Measurements from ENCODE around the gene MAGI2. TPM values are rescaled to one million over a fixed set of nuclear protein-coding genes. Genes with fewer than 3 reads are reported as not detected.
A peak's percentile ranks its signal among the peaks of the same experiment; 100 is the strongest.

MAGI2 gene
- total RNA-seq, 1 donor from 2014 or later = 64.2 TPM

DNA sequence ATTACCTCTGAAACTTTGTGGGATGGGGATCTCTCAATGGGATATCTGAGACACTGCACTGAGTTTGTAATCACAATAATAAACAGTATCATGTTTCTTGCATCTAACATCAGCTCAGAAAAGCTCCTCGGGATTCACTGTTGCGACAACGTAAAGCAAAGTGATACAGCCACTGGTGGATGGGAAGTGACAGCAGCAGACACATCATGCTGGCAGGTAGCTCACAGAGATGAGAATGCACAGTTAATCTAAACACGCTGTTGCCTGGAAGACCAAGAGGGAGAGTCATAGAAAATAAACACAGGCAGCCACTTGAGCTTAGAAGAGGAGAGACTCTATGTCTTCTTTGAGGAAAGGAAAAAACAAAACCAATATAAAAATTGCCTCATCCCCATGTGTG lies 513.8 kb downstream of the MAGI2 start:
- DNase-seq = no peak
- no peaks in the 10 kb centered on the region for H3K36me3 Mint-ChIP-seq (ENCODE audit: unreplicated experiment)
- H3K27ac Mint-ChIP-seq (ENCODE audit: unreplicated experiment) = no peak overlapping the region
- no peaks in the 10 kb centered on the region for H3K4me1 Mint-ChIP-seq (ENCODE audit: low read depth, unreplicated experiment)
- H3K27me3 Mint-ChIP-seq (ENCODE audit: unreplicated experiment) = peaks cover 2% of the 10 kb centered on the region
- no peak overlapping the region for H3K4me3 Mint-ChIP-seq (ENCODE audit: unreplicated experiment)
- peaks cover 2% of the 10 kb centered on the region for H3K9me3 Mint-ChIP-seq (ENCODE audit: unreplicated experiment)
- TF ChIP-seq, protein P1, sequence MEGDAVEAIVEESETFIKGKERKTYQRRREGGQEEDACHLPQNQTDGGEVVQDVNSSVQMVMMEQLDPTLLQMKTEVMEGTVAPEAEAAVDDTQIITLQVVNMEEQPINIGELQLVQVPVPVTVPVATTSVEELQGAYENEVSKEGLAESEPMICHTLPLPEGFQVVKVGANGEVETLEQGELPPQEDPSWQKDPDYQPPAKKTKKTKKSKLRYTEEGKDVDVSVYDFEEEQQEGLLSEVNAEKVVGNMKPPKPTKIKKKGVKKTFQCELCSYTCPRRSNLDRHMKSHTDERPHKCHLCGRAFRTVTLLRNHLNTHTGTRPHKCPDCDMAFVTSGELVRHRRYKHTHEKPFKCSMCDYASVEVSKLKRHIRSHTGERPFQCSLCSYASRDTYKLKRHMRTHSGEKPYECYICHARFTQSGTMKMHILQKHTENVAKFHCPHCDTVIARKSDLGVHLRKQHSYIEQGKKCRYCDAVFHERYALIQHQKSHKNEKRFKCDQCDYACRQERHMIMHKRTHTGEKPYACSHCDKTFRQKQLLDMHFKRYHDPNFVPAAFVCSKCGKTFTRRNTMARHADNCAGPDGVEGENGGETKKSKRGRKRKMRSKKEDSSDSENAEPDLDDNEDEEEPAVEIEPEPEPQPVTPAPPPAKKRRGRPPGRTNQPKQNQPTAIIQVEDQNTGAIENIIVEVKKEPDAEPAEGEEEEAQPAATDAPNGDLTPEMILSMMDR (IDR thresholded peaks at IDR 0.05; ENCODE audit: partially characterized antibody, unreplicated experiment) = no peak

DNA sequence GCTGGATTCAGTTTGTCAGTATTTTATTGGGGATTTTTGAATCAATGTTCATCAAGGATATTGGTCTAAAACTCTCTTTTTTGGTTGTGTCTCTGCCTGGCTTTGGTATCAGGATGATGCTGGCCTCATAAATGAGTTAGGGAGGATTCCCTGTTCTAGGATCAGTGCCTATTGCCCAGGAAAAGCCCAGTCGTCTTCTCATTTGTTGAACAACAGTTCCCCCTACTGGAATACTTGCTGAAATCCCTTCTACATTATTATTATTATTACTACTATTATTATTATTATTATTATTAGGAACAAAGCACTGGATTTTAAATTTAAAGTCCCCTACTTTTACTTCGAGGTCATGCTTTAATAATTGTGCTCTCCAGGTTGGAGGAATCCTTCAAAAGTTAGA lies 528.9 kb downstream of the MAGI2 start:
- Mint-ChIP-seq H3K4me1 (ENCODE audit: low read depth, unreplicated experiment) (no peaks in the 10 kb centered on the region), H3K36me3 (ENCODE audit: unreplicated experiment) (no peaks in the 10 kb centered on the region), H3K27me3 (ENCODE audit: unreplicated experiment) (peaks cover 2% of the 10 kb centered on the region), H3K27ac (ENCODE audit: unreplicated experiment) (peak overlapping the region; percentile 38), H3K4me3 (ENCODE audit: unreplicated experiment) (no peak overlapping the region), H3K9me3 (ENCODE audit: unreplicated experiment) (no peaks in the 10 kb centered on the region)
- TF ChIP-seq, protein P1 (IDR thresholded peaks at IDR 0.05; ENCODE audit: partially characterized antibody, unreplicated experiment) = peak; percentile 57
- DNase-seq = no peak

DNA sequence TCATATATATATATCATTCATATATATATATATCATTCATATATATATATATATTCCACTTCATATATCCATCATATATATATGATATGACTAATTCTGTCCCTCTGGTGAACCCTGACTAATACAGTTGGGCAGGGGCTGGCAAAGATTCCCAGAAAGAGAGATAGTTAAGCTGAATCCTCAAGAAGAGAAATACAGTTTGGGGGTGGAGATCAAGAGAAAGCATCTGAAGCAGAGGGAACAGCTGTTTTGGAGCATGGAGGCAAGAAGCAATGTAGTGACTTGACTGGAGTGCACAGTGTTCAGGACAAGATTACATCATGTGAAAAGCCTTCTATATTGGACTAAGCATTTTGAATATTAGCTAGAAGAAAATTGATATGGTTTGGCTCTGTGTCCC lies 540.7 kb downstream of the MAGI2 start:
- TF ChIP-seq, protein P1 (IDR thresholded peaks at IDR 0.05; ENCODE audit: partially characterized antibody, unreplicated experiment) = no peak
- no peak overlapping the region for H3K4me3 Mint-ChIP-seq (ENCODE audit: unreplicated experiment)
- peaks cover 3% of the 10 kb centered on the region for H3K4me1 Mint-ChIP-seq (ENCODE audit: low read depth, unreplicated experiment)
- H3K36me3 Mint-ChIP-seq (ENCODE audit: unreplicated experiment) = no peaks in the 10 kb centered on the region
- no peak for DNase-seq
- H3K27me3 Mint-ChIP-seq (ENCODE audit: unreplicated experiment) = no peaks in the 10 kb centered on the region
- no peak overlapping the region for H3K27ac Mint-ChIP-seq (ENCODE audit: unreplicated experiment)
- peaks cover 2% of the 10 kb centered on the region for H3K9me3 Mint-ChIP-seq (ENCODE audit: unreplicated experiment)

DNA sequence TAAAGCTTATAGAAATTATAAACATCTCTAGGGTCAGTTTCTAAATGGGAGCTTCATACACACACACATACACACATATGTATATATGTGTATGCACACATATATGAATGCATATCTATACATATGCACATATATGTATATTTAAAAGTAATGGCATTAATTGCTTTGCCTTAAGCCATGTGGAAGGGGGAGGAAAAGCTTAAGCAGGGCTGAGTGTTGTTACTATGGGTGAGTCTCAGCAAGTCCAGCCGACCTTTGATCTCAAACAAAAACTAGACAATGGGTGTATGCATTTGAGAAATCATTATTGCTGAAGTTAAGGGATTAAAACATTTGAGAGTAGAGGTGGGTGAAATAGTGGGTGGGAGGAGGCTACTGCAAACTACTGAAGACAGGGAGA lies 546.7 kb downstream of the MAGI2 start:
- TF ChIP-seq, protein P1 (IDR thresholded peaks at IDR 0.05; ENCODE audit: partially characterized antibody, unreplicated experiment) = no peak
- H3K27me3 Mint-ChIP-seq (ENCODE audit: unreplicated experiment) = no peaks in the 10 kb centered on the region
- no peak overlapping the region for H3K4me3 Mint-ChIP-seq (ENCODE audit: unreplicated experiment)
- no peak overlapping the region for H3K27ac Mint-ChIP-seq (ENCODE audit: unreplicated experiment)
- H3K4me1 Mint-ChIP-seq (ENCODE audit: low read depth, unreplicated experiment) = peaks cover 9% of the 10 kb centered on the region
- DNase-seq = no peak
- H3K9me3 Mint-ChIP-seq (ENCODE audit: unreplicated experiment) = no peaks in the 10 kb centered on the region
- no peaks in the 10 kb centered on the region for H3K36me3 Mint-ChIP-seq (ENCODE audit: unreplicated experiment)

DNA sequence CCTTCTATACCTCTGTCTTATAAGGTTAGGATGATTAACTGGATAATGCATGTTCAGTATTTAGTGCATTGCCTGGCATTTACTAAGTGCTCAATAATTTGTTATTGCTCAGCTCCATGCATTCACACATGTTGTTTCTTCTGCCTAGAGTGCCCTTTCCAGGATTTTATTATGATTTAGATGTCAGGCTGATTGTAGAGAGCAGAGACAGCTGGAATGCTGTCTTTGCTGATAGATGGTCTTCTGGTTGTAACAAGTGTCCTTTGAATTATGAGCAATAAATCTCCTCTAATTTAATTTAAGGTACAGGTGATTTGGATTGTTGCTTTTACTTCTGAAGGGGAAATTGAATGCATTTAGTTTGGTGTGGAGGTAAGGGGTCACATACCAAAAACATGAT lies 548.0 kb downstream of the MAGI2 start:
- Mint-ChIP-seq H3K9me3 (ENCODE audit: unreplicated experiment) (peaks cover 3% of the 10 kb centered on the region), H3K4me1 (ENCODE audit: low read depth, unreplicated experiment) (peaks cover 16% of the 10 kb centered on the region), H3K27me3 (ENCODE audit: unreplicated experiment) (no peaks in the 10 kb centered on the region), H3K27ac (ENCODE audit: unreplicated experiment) (peak overlapping the region; percentile 36), H3K36me3 (ENCODE audit: unreplicated experiment) (no peaks in the 10 kb centered on the region), H3K4me3 (ENCODE audit: unreplicated experiment) (no peak overlapping the region)
- no peak for DNase-seq
- TF ChIP-seq, protein P1 (IDR thresholded peaks at IDR 0.05; ENCODE audit: partially characterized antibody, unreplicated experiment) = no peak

Data from glutamatergic neuron (in vitro differentiated cells).